Kidney tubule cell (primary cell): ENCODE measurements around the gene TNFRSF11A.

ENCODE experiments used
- DNase-seq: peaks from one replicate; pipeline ENCODE4 v3.0.0-alpha.2; 2018; ENCODE audit warnings: low spot score

Gene TNFRSF11A

DNA sequence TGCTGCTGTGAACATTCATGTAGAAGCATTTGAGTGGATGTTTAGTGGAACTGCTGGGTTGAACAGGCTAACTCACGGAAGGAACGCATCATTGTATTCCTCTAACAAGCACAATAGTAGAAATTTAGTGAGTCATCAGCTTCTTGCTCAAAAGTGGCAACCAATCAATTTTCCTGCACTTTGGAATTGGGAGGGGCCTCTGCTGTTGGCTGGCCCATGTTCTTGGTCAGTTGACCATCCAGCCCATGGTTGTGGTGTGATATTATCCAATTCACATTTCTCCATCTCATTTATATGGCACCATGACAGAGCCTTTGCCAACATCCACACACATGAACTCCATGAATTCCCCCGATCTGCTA is 95.0 kb downstream of the TNFRSF11A start:
- DNase-seq, result peak; percentile 92

GRCh38 chr18:62420513-62421209 is 95.6 kb downstream of the TNFRSF11A start:
- peak; percentile 97 for DNase-seq

- DNase-seq, result peak; percentile 95
These were observed 100.5 kb downstream of the TNFRSF11A start for GRCh38 chr18:62425465-62426190.

- no peak for DNase-seq
These were observed 101.0 kb downstream of the TNFRSF11A start for GRCh38 chr18:62426191-62426488.

GRCh38 chr18:62432176-62432575 is 107.1 kb downstream of the TNFRSF11A start:
- DNase-seq, result no peak

GRCh38 chr18:62434798-62435197 is 109.7 kb downstream of the TNFRSF11A start:
- DNase-seq, result no peak

- no peak for DNase-seq
These were observed 110.4 kb downstream of the TNFRSF11A start for GRCh38 chr18:62435435-62436031.

- DNase-seq, result no peak
These were observed 111.6 kb downstream of the TNFRSF11A start for GRCh38 chr18:62436636-62437234.

DNA sequence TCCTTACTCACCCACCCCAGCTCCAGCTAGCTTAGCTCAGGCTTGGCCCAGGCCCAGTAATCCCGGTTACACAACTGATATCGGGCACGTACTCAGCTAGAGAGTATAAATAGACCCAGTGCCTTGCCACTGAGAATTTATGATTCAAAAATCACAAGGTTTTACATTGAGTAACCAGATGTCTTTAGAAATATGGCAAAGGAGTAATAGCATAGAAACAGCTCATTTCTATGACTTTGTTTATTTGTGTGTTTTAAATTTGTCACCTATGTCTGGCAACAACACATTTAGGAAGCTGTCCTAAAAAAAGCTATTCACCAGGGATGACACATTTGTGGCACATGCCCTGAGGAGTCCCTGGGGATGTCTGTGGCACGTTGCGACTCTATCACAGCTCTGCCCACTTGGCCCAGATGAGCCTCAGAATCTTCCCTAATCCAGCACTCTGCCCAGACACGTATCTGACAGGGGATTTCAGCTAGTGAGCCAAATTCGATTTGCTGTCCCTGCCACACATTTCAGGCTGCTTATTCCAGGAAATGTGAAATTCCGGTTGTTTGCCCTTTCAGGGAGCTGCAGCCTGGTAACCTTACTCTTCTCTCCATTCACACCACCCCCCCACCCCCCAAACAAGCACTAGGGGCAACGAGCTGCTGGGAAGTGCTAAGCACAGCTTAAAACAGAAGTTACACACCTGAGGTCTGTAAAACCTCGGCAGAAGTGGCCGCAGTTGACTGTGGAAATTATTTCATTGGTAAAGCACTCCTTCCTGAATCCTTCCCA is 112.3 kb downstream of the TNFRSF11A start:
- DNase-seq, result peak; percentile 35

GRCh38 chr18:62438018-62438329 is 112.9 kb downstream of the TNFRSF11A start:
- DNase-seq, result no peak

DNA sequence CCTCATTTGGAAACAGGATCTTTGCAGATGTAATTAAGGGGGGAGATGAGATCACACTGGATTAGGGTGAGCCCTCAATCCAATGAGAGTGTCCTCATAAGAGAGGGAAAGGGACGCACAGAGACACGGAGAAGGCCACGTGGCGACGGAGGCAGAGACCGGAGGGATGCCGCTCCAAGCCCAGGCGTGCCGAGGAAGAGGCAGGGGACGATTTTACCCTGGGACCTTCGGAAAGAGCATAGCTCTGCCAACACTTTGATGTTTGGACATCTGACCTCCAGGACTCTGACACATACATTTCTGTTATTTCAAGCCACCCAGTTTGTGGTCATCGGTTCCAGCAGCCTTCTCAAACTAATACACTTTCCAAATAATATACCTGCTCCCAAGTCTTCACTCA is 113.3 kb downstream of the TNFRSF11A start:
- no peak for DNase-seq

GRCh38 chr18:62438866-62439265 is 113.8 kb downstream of the TNFRSF11A start:
- no peak for DNase-seq
